ENCODE results near the gene FRMD4A.

FRMD4A gene

GRCh38 chr10:14116021-14116420, 214.7 kb downstream of the FRMD4A start:
- DNase-seq (no peak), ATAC-seq (no peak)
- peaks cover 8% of the 10 kb centered on the region for H3K27me3 Mint-ChIP-seq
- H3K27ac Mint-ChIP-seq: no peak overlapping the region
- H3K4me1 Mint-ChIP-seq: no peaks in the 10 kb centered on the region
- H3K4me3 Mint-ChIP-seq: no peak overlapping the region
- H3K9me3 Mint-ChIP-seq: no peaks in the 10 kb centered on the region

GRCh38 chr10:14114791-14115190, 215.9 kb downstream of the FRMD4A start:
- DNase-seq (no peak), ATAC-seq (no peak)
- H3K9me3 Mint-ChIP-seq: no peaks in the 10 kb centered on the region
- no peaks in the 10 kb centered on the region for H3K4me1 Mint-ChIP-seq
- H3K27me3 Mint-ChIP-seq: peaks cover 8% of the 10 kb centered on the region
- H3K27ac Mint-ChIP-seq: no peak overlapping the region
- H3K4me3 Mint-ChIP-seq: no peak overlapping the region

GRCh38 chr10:14112056-14112455, 218.7 kb downstream of the FRMD4A start:
- Mint-ChIP-seq H3K27me3 (peaks cover 24% of the 10 kb centered on the region), H3K4me1 (no peaks in the 10 kb centered on the region), H3K9me3 (no peaks in the 10 kb centered on the region), H3K27ac (no peak overlapping the region), H3K4me3 (no peak overlapping the region)
- no peak for ATAC-seq
- DNase-seq: no peak

DNA sequence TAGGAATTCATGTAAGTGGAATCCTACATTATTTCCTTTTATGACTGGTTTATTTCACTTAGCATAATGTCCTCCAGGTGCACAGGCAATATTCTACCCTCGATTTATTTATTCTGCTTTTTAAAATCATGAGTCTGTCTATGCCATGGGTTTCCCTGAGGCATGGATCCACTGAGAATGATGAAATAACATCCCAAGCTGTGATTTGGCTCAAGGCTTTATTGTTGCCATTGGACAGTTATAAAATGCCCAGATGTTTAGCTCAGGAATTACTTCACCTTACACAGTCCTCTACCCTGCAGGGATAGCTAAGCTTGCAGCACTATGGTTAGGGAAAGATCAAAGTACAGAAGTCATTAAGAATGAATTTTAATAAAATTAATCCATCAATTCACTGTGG, 219.5 kb downstream of the FRMD4A start:
- Mint-ChIP-seq H3K27ac (no peak overlapping the region), H3K4me3 (no peak overlapping the region), H3K9me3 (peaks cover 0 to under 1% of the 10 kb centered on the region in 2 donors), H3K27me3 (peaks cover 24% of the 10 kb centered on the region), H3K4me1 (no peaks in the 10 kb centered on the region)
- no peak for DNase-seq
- ATAC-seq: no peak

DNA sequence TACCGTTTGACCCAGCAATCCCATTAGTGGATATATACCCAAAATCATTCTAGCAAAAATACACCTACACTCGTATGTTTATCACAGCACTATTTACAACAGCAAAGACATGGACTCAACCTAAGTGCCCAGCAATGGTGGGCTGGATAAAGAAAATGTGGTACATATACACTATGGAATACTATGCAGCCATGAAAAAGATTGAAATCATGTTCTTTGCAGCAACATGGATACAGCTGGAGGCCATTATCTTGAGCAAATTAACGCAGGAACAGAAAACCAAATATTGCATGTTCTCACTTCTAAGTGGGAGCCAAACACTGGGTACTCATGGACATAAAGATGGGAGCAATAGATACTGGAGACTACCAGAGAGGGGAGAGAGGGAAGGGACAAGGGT, 223.9 kb downstream of the FRMD4A start:
- Mint-ChIP-seq H3K4me3 (no peak overlapping the region), H3K9me3 (peaks cover 9 to 17% of the 10 kb centered on the region in 2 donors), H3K27me3 (peaks cover 23% of the 10 kb centered on the region), H3K4me1 (no peaks in the 10 kb centered on the region), H3K27ac (no peak overlapping the region)
- DNase-seq (no peak), ATAC-seq (no peak)

GRCh38 chr10:14102056-14102455, 228.7 kb downstream of the FRMD4A start:
- ATAC-seq: no peak

DNA sequence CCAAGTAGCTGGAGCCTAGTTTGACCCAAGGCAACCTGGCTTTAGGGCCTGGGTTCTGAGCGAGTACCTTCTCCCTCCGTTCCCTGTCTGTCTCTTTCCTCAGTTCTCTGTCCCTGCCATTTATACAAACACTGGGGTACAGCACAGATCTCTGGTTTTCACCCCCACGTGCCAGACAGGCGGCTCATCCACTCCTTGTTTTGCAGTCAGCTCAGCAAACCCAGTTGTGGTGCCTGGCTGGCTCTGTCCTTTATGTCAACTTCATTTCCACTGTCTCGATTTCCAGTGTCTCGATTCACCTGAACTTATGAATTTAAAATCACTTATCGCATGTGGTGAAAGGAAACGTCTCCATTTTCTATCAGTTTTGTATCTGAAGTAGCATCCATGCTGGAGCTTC, 230.8 kb downstream of the FRMD4A start:
- no peak for ATAC-seq
- Mint-ChIP-seq H3K9me3 (peaks cover 8 to 9% of the 10 kb centered on the region in 2 donors), H3K4me1 (no peaks in the 10 kb centered on the region), H3K4me3 (no peak overlapping the region), H3K27me3 (peaks cover 16% of the 10 kb centered on the region), H3K27ac (peak overlapping the region; percentile 65 to 77)
- no peak for DNase-seq

More at GRCh38 chr10:14102056-14102455, 228.7 kb downstream of the FRMD4A start:
- H3K9me3 Mint-ChIP-seq: peaks cover 9 to 17% of the 10 kb centered on the region in 2 donors
- H3K4me3 Mint-ChIP-seq: no peak overlapping the region
- H3K27me3 Mint-ChIP-seq: peaks cover 16% of the 10 kb centered on the region
- H3K4me1 Mint-ChIP-seq: no peaks in the 10 kb centered on the region
- H3K27ac Mint-ChIP-seq: no peak overlapping the region
- DNase-seq: no peak

GRCh38 chr10:14093730-14094484, 236.8 kb downstream of the FRMD4A start:
- Mint-ChIP-seq H3K27ac (no peak overlapping the region), H3K9me3 (no peaks in the 10 kb centered on the region), H3K27me3 (peaks cover 4% of the 10 kb centered on the region), H3K4me3 (no peak overlapping the region), H3K4me1 (no peaks in the 10 kb centered on the region)
- DNase-seq: no peak
- ATAC-seq: peak; percentile 23

DNA sequence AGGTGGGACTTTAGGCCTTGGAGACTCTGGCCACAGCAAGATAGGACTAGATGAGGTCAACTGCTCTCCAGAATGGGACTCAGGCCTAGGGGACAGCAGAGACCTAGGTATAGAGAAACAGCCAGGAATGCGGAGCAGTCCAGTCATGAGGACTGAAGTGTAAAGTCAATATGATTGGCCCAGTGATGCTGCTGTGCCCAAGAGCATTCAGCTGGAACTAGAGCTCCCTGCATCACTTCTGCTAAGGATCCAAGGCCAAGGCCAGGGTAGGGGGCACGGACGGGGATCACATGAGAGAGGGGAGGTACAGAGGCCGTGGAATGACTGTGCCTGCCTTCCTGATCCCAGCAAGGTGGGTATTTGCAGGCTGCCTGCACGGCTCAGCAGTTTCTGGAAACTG, 237.9 kb downstream of the FRMD4A start:
- Mint-ChIP-seq H3K4me1 (no peaks in the 10 kb centered on the region), H3K27ac (no peak overlapping the region), H3K9me3 (no peaks in the 10 kb centered on the region), H3K27me3 (no peaks in the 10 kb centered on the region), H3K4me3 (no peak overlapping the region)
- DNase-seq (no peak), ATAC-seq (no peak)

- Mint-ChIP-seq H3K27me3 (peaks cover 7% of the 10 kb centered on the region), H3K27ac (peak overlapping the region in 1 of 2 donors; percentile 23)
- no peak for ATAC-seq
Measured at GRCh38 chr10:14089556-14090292, 241.0 kb downstream of the FRMD4A start.

DNA sequence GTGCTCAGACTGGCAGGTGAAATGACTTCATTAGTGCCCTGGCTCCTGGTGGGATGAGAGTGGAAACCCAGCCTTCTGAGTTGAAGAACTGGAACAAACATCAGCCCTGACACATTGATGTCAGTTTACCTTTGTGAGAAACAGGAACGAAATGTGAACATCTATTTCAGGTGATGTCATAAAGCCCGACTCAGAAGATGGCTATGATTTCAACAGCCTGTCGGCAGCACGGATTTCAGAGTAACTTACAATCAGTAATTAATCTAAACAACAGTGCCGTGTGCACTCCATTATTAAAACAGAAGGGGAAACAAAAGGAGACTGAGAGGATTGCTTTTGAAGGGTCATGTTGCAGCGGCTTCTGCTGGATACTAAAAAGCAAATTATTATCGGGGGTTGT, 243.2 kb downstream of the FRMD4A start:
- no peaks in the 10 kb centered on the region for H3K4me1 Mint-ChIP-seq
- DNase-seq (no peak), ATAC-seq (no peak)
- H3K4me3 Mint-ChIP-seq: no peak overlapping the region
- H3K9me3 Mint-ChIP-seq: no peaks in the 10 kb centered on the region
- H3K27me3 Mint-ChIP-seq: peaks cover 11% of the 10 kb centered on the region
- no peak overlapping the region for H3K27ac Mint-ChIP-seq

More at GRCh38 chr10:14089556-14090292, 241.0 kb downstream of the FRMD4A start:
- no peaks in the 10 kb centered on the region for H3K4me1 Mint-ChIP-seq
- no peaks in the 10 kb centered on the region for H3K9me3 Mint-ChIP-seq
- H3K4me3 Mint-ChIP-seq: no peak overlapping the region
- DNase-seq: no peak

DNA sequence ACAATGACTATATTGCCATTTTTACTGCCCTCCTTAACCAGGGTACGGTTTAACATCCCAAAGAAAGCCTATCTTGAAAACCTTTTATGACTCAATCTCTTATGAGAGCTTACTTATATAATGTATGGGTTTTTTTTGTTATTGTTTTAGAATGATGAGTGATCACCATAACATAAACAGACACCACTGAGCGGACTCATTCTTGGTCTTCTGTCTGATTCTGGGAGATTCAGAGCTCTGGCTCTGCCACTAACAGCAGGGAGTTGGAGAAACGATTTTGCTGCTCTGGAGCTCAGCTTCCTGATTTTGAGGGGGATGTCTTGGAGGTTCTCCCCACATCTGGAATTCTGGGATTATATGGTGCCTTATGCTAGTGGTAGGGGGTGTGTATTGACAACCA, 244.1 kb downstream of the FRMD4A start:
- H3K27ac Mint-ChIP-seq: no peak overlapping the region
- H3K4me1 Mint-ChIP-seq: no peaks in the 10 kb centered on the region
- ATAC-seq (no peak), DNase-seq (no peak)
- H3K27me3 Mint-ChIP-seq: peaks cover 11% of the 10 kb centered on the region
- no peak overlapping the region for H3K4me3 Mint-ChIP-seq
- H3K9me3 Mint-ChIP-seq: no peaks in the 10 kb centered on the region

- H3K9me3 Mint-ChIP-seq: peaks cover 0 to 6% of the 10 kb centered on the region in 2 donors
- H3K27me3 Mint-ChIP-seq: peaks cover 11% of the 10 kb centered on the region
- no peaks in the 10 kb centered on the region for H3K4me1 Mint-ChIP-seq
- no peak overlapping the region for H3K27ac Mint-ChIP-seq
- DNase-seq: no peak
- H3K4me3 Mint-ChIP-seq: no peak overlapping the region
- no peak for ATAC-seq
Measured at GRCh38 chr10:14084875-14085274, 245.8 kb downstream of the FRMD4A start.

GRCh38 chr10:14080795-14081194, 249.9 kb downstream of the FRMD4A start:
- Mint-ChIP-seq H3K9me3 (peaks cover 13 to 26% of the 10 kb centered on the region in 2 donors), H3K27ac (no peak overlapping the region), H3K4me3 (no peak overlapping the region), H3K4me1 (no peaks in the 10 kb centered on the region), H3K27me3 (peaks cover 11% of the 10 kb centered on the region)
- ATAC-seq: no peak
- no peak for DNase-seq

- no peak overlapping the region for H3K4me3 Mint-ChIP-seq
- peaks cover 21 to 26% of the 10 kb centered on the region in 2 donors for H3K9me3 Mint-ChIP-seq
- H3K27ac Mint-ChIP-seq: no peak overlapping the region
- ATAC-seq (no peak), DNase-seq (no peak)
- no peaks in the 10 kb centered on the region for H3K27me3 Mint-ChIP-seq
- no peaks in the 10 kb centered on the region for H3K4me1 Mint-ChIP-seq
Measured at GRCh38 chr10:14077430-14077829, 253.3 kb downstream of the FRMD4A start.

Measured in stimulated activated naive CD8-positive, alpha-beta T cell treated with anti-CD3 and anti-CD28 coated beads, Interleukin-15, amount 100 ng/mL, for 72 hours (primary cell).